Activated CD4-positive, alpha-beta T cell treated with anti-CD3 and anti-CD28 coated beads, Interleukin-10, Interleukin-2, amounts not matched to agents 100 ng/mL and 50 ng/mL, durations not matched to agents 16 hours and 8 hours (primary cell): ENCODE data around the gene TMEFF2.
A peak's percentile ranks its signal among the peaks of the same experiment; 100 is the strongest.

Source experiments
- DNase-seq: peaks from one replicate; pipeline ENCODE4 v3.0.0-alpha.2; 2020

The TMEFF2 gene

DNA sequence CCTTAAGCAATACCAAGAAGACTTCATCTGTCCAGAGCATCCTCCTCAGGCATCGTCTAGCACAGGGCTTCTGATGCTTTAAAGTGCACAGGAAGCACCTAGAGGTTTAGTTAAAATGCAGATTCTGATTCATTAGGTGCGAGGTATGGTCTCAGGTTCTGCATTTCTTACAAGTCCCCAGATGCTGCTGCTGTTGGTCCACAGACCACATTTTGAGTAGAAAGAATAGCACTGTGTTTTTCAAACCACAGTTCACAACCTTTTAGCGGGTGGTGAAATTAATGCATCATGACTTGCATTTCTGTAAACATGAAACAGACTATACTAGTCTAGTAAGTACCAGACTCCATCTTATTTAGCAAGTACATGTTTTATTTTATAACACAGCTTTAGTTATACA is 134.6 kb downstream of the TMEFF2 start:
- no peak for DNase-seq

GRCh38 chr2:192059266-192059665 is 135.5 kb downstream of the TMEFF2 start:
- DNase-seq, result no peak

DNA sequence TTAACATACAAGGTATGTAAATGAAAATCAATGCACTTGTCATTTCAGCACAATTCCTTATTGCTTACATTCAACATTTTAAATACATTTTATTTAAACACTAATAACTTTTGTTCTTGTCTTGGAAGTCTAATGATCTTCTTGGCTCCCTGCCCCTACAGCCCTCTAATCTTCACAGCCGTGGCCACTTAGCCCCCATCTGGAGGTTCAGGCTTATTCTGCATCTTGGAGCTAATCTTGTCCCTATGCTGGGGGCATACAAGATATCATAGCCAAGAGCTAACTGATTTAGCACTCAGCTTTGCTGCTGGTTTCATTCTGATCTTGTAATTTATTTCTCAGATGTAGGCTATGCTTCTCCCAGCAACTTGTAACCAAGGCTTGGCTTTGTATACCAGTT is 140.8 kb downstream of the TMEFF2 start:
- DNase-seq, result no peak

- DNase-seq, result no peak
These were observed 143.2 kb downstream of the TMEFF2 start for GRCh38 chr2:192051533-192051932.

DNA sequence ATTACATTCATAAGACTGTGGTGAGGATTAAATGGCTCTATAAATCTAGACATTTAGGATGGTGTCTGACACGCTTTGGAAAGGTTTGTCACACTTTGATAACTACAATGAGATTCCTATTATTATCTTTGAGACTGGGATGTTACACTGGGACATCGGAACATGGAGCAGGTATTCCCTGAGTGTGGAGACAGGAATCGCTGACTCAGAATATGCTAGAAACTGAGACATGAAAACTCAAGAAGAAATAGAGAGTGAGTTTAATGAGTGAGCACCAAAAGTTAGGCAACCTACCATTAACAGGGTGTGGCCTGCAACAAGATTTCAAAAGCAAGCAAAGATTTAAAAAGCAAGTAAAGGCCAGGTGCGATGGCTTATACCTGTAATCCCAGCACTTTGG is 145.4 kb downstream of the TMEFF2 start:
- DNase-seq, result no peak

DNA sequence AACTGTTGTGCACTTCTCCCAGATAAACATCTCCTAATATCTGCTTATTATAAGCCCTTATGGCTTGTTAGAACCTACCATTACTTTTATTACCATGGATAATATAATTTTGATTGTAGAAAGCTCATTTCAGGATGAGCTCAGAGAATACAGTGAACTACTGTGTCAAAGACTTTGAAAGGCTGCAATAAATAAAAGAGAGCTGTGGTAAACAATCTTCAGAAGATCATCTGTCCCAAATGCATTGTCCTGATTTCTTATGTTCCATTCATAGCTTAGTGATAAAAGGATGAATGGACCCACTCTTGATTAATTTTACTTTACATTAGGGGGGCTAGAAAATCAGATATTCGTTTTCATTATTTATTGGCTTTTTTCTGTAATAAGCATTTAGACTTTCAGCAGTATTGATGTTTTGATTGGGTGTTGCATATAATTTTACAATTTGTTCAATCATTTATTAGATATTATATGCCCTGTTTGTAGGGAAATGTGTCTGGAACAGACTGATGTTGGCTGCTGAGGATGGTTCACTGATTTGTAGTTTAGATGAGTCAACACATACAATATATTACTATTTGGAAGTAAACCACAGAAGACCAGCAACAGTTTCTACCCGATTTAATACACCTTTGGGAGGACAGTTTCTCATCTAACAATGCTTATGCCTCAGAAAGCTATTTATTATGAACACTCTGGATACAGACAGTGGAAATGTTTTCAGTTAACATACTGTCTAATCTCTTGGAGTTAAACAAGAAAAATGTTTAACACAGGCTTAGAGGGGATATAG is 147.2 kb downstream of the TMEFF2 start:
- DNase-seq, result no peak

DNA sequence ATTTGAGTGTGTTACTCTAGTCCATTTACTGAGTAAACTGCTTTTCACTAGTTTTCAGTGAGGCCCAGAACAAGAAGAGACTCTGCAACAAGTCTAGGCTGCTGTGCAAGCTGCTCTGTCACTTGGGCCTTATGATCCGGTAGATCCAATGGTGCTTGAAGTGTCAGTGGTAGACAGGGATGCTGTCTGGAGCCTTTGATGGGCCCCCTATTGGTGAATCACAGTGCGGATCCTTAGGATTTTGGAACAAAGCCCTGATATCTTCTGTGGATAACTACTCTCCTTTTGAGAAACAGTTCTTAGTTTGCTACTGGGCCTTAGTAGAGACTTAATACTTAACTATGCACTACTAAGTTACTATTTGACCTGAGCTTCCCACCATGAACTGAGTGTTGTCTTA is 150.2 kb downstream of the TMEFF2 start:
- no peak for DNase-seq

- no peak for DNase-seq
These were observed 151.4 kb downstream of the TMEFF2 start for GRCh38 chr2:192043216-192043870.

GRCh38 chr2:192042126-192042525 is 152.6 kb downstream of the TMEFF2 start:
- DNase-seq, result no peak

DNA sequence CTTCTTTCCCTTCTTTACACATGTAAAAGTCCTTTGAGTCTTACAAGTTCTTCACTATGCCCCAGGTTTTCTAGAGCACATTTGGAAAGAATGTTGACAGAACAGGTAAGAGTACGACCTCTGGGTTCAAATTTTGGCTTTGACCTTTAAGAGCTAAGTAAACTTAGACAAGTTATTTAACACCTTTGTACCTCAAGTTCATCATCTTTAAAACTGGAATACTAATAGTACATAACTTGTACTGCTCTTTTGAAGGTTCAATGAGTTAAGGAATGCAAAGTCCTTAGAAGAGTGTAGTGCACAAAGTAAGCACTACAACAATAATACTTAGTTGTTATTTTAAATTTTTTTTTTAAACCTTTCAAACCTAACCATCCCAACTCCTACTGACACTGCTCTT is 156.6 kb downstream of the TMEFF2 start:
- no peak for DNase-seq

- DNase-seq, result no peak
These were observed 158.8 kb downstream of the TMEFF2 start for GRCh38 chr2:192035731-192036442.

DNA sequence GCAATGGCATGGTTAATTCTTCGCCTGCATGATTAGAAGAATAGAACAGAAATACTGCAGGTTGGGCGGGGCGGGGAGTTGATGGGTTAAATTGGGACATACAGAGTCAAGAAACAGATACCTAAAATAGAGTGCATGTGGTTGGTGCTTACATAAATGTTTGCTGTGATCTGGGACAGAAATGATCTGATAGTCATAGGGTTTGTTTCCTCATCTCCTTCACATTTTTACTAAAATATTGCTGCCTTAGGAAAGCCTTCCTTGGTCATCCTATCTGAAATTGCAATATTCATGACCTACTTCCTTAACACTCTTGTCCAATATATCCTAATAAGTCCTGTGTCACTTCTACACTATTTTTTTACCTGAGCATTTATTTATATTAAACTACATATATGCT is 163.9 kb downstream of the TMEFF2 start:
- DNase-seq, result no peak

DNA sequence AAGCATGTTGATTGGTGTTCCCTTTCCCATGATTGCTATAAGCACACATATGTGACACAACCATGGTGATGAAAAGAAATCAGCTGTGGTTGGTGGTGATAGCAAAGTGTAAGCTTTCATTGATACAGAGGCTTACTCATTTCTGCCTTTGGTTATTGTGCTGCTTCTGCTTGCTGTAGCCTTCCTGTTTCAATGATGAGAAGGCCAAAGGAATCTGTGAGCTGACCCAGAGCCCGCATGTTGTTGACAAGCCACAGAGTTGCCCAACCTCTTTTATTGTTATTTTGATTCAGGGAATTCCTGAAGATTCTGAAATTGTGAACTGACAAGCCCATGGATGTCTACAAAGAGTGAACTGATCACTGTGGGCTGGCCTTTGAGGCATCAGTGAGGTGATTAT is 164.4 kb downstream of the TMEFF2 start:
- peak; percentile 2 for DNase-seq

DNA sequence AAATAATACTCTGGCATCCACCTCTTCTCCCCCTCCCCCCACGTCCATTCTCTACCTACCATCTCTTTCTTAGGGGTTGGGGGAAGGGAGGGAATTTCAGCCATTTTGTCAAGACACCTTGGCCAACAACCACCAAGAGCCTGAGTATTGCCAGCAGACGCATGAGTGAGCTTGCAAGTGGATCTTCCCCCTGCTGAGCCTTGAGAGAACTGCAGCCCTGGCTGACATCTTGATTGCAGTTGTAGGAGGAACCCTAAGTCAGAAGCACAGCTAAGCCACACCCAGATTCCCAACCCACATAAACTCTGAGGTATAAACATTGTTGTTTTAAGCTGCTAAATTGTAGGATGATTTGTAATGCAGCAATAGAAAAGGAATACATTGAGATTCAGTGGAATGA is 165.6 kb downstream of the TMEFF2 start:
- DNase-seq, result peak; percentile 6

- DNase-seq, result no peak
These were observed 168.0 kb downstream of the TMEFF2 start for GRCh38 chr2:192026825-192027120.

GRCh38 chr2:192026059-192026824 is 168.5 kb downstream of the TMEFF2 start:
- DNase-seq, result no peak

GRCh38 chr2:192025637-192026036 is 169.1 kb downstream of the TMEFF2 start:
- no peak for DNase-seq

GRCh38 chr2:192023006-192023405 is 171.7 kb downstream of the TMEFF2 start:
- DNase-seq, result no peak

DNA sequence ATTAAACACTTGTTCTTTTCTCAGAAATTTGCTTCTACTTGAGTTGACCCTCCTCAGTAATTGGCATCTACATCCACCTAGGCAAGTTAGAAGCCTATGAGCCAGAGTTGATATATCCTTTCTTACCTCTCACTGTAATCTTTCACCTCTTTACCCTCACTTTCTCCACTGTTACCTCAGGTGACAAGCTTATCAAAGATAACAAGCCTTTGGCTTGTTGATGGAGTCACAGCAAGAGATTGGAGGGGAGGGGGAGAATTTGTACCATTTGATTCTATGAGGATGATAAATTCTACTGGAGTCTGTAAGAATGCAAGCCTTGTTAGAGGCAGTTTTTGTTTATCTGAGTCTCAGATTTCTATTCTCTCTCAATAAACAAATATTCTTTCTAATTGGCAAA is 176.9 kb downstream of the TMEFF2 start:
- DNase-seq, result no peak

DNA sequence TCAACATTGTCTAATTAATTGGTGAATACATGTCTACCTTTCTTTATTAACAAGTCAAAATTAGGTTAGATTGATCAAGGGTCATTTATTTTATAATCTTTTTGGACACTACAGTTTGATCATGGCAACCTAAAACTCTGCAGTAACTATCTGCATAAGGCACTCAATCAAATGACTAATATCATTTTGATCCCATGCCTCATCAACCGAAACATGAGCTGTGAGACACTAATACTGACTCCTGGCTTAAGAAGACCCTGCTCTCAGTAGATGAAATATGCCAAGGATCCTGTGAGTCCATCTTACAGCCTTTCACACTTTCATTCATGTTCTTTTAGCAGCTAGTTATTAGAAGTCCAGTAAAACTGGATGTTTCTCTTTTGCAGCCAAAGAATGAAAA is 178.5 kb downstream of the TMEFF2 start:
- no peak for DNase-seq

GRCh38 chr2:192013211-192013610 is 181.5 kb downstream of the TMEFF2 start:
- DNase-seq, result no peak

- DNase-seq, result no peak
These were observed 183.5 kb downstream of the TMEFF2 start for GRCh38 chr2:192011196-192011595.

- DNase-seq, result no peak
These were observed 184.7 kb downstream of the TMEFF2 start for GRCh38 chr2:192010073-192010472.
